HEK293 (cell line): Measurements from ENCODE around the gene DOK1.

Source experiments
- CTCF ChIA-PET: fragments of 350-600 bp; formaldehyde crosslinking; extraction: SDS; loops from one replicate; lab custom pipeline; 2021; ENCODE audit warnings: antibody characterized with exemption; lab: Yijun Ruan, JAX
- POLR2A ChIA-PET: fragments of 300-600 bp; formaldehyde crosslinking; extraction: SDS; loops from one replicate; lab custom pipeline; 2020; ENCODE audit warnings: antibody characterized with exemption, inconsistent platforms; lab: Yijun Ruan, JAX
- H3K27ac ChIP-seq: fragments of 200-500 bp; sonication (Bioruptor generic); 2 replicates; pipeline ENCODE4 v1.5.1; 2014; ENCODE audit warnings: low read depth, low read length, control low read depth, inconsistent platforms; ENCODE audit errors: extremely low read depth
- H3K36me3 ChIP-seq, 2 experiments: fragments of 200-500 bp in 1 of 2; sonication (Bioruptor generic) in 1 of 2; 1 replicate in 1 of 2; 2 replicates in 1 of 2; pipeline ENCODE4 v1.5.1; 2014 to 2017; ENCODE audit warnings: inconsistent platforms in 2 of 2, low read length in 2 of 2; ENCODE audit not compliant: control insufficient read depth in 2 of 2, insufficient read depth in 1 of 2
- H3K4me1 ChIP-seq: fragments of 200-500 bp; sonication (Bioruptor generic); 2 replicates; pipeline ENCODE4 v1.5.1; 2014; ENCODE audit warnings: mild to moderate bottlenecking, low read length, inconsistent platforms; ENCODE audit not compliant: control insufficient read depth, insufficient read depth
- H3K4me3 ChIP-seq: 2 replicates; pipeline ENCODE4 v1.5.1; 2011; ENCODE audit warnings: low read depth, mild to moderate bottlenecking, control low read depth, low read length, moderate library complexity
- H3K9me3 ChIP-seq: fragments of 200-500 bp; sonication (Bioruptor generic); 2 replicates; pipeline ENCODE4 v1.5.1; 2014; ENCODE audit warnings: low read depth, low read length, inconsistent platforms; ENCODE audit not compliant: control insufficient read depth, insufficient read depth
- KLF1 ChIP-seq: fragments of 450-650 bp; formaldehyde crosslinking; IDR thresholded peaks from 2 replicates; pipeline ENCODE4 v1.5.1; 2016; ENCODE audit warnings: missing biosample characterization, missing genetic modification characterization
- KLF8 ChIP-seq: fragments of 450-650 bp; formaldehyde crosslinking; IDR thresholded peaks from 2 replicates; pipeline ENCODE4 v1.5.1; 2016; ENCODE audit warnings: missing biosample characterization, missing genetic modification characterization
- REST ChIP-seq: fragments of 450-650 bp; formaldehyde crosslinking; IDR thresholded peaks from 2 replicates; pipeline ENCODE4 v1.5.1; 2016; ENCODE audit warnings: missing biosample characterization, missing genetic modification characterization
- SP7 ChIP-seq: fragments of 450-650 bp; formaldehyde crosslinking; IDR thresholded peaks from 2 replicates; pipeline ENCODE4 v1.5.1; 2016; ENCODE audit warnings: missing biosample characterization, missing genetic modification characterization
- ZBTB48 ChIP-seq: fragments of 450-650 bp; formaldehyde crosslinking; IDR thresholded peaks from 2 replicates; pipeline ENCODE4 v1.5.1; 2016; ENCODE audit warnings: missing biosample characterization, missing genetic modification characterization
- ZBTB8A ChIP-seq: fragments of 450-650 bp; formaldehyde crosslinking; IDR thresholded peaks from 2 replicates; pipeline ENCODE4 v1.5.1; 2016; ENCODE audit warnings: missing biosample characterization, missing genetic modification characterization
- ZNF133 ChIP-seq: fragments of 450-650 bp; formaldehyde crosslinking; IDR thresholded peaks from 2 replicates; pipeline ENCODE4 v1.5.1; 2016; ENCODE audit warnings: missing biosample characterization, missing genetic modification characterization
- ZNF398 ChIP-seq: fragments of 450-650 bp; formaldehyde crosslinking; IDR thresholded peaks from 2 replicates; pipeline ENCODE4 v1.5.1; 2017; ENCODE audit warnings: missing biosample characterization, missing genetic modification characterization
- ZNF670 ChIP-seq: fragments of 450-650 bp; formaldehyde crosslinking; IDR thresholded peaks from 2 replicates; pipeline ENCODE4 v1.5.1; 2016; ENCODE audit warnings: missing biosample characterization, missing genetic modification characterization, low read depth
- ZNF777 ChIP-seq: fragments of 450-650 bp; formaldehyde crosslinking; IDR thresholded peaks from 2 replicates; pipeline ENCODE4 v1.5.1; 2017; ENCODE audit warnings: missing biosample characterization, missing genetic modification characterization, borderline replicate concordance
- ZNF791 ChIP-seq: fragments of 450-650 bp; formaldehyde crosslinking; IDR thresholded peaks from 2 replicates; pipeline ENCODE4 v1.5.1; 2016; ENCODE audit warnings: missing biosample characterization, missing genetic modification characterization
- TF ChIP-seq, protein P1 (sequence below): fragments of 450-650 bp; formaldehyde crosslinking; IDR thresholded peaks from 2 replicates; pipeline ENCODE4 v1.5.1; 2016; ENCODE audit warnings: missing biosample characterization, missing genetic modification characterization, low read depth

The DOK1 gene

GRCh38 chr2:74603282-74604000, 48.9 kb downstream of the DOK1 start:
- Histone ChIP-seq H3K27ac (no peak overlapping the region), H3K4me3 (no peak overlapping the region), H3K9me3 (no peaks in the 10 kb centered on the region), H3K4me1 (0 out of 2 replicates have a peak, but pooled peaks cover 3% of the 10 kb centered on the region), H3K36me3 (no peaks in the 10 kb centered on the region)
- POLR2A ChIA-PET = interaction anchor here (0.6 kb wide), 1 partner anchor 9 kb away, joined by 3 read pairs; no protein-coding TSS in a partner anchor
- CTCF ChIA-PET = interaction anchor here (0.9 to 1.0 kb wide), 2 partner anchors 16 to 29 kb away, joined by 3 to 4 read pairs; no protein-coding TSS in a partner anchor
- TF ChIP-seq SP7 (tag by site-specific recombination) = peak; percentile 83
- TF ChIP-seq, protein P1, sequence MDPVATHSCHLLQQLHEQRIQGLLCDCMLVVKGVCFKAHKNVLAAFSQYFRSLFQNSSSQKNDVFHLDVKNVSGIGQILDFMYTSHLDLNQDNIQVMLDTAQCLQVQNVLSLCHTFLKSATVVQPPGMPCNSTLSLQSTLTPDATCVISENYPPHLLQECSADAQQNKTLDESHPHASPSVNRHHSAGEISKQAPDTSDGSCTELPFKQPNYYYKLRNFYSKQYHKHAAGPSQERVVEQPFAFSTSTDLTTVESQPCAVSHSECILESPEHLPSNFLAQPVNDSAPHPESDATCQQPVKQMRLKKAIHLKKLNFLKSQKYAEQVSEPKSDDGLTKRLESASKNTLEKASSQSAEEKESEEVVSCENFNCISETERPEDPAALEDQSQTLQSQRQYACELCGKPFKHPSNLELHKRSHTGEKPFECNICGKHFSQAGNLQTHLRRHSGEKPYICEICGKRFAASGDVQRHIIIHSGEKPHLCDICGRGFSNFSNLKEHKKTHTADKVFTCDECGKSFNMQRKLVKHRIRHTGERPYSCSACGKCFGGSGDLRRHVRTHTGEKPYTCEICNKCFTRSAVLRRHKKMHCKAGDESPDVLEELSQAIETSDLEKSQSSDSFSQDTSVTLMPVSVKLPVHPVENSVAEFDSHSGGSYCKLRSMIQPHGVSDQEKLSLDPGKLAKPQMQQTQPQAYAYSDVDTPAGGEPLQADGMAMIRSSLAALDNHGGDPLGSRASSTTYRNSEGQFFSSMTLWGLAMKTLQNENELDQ (tag by site-specific recombination) = no peak
- peak; percentile 32; the same call in 1 of the 2 replicates for TF ChIP-seq KLF1
- TF ChIP-seq ZNF398 (tag by site-specific recombination) = peak; percentile 23; the same call in 1 of the 2 replicates

- Histone ChIP-seq H3K4me1 (0 out of 2 replicates have a peak, but pooled peaks cover 3% of the 10 kb centered on the region), H3K4me3 (no peak overlapping the region), H3K27ac (no peak overlapping the region), H3K36me3 (no peaks in the 10 kb centered on the region), H3K9me3 (no peaks in the 10 kb centered on the region)
- TF ChIP-seq ZNF791 (tag by site-specific recombination) (no peak), ZNF777 (no peak), REST (tag by site-specific recombination) (no peak), ZNF670 (tag by site-specific recombination) (no peak), KLF8 (no peak), ZBTB8A (tag by site-specific recombination) (no peak), ZBTB48 (no peak), ZNF133 (tag by site-specific recombination) (no peak)
- CTCF ChIA-PET = no interaction called here
- POLR2A ChIA-PET = no interaction called here
These were observed 52.4 kb downstream of the DOK1 start for GRCh38 chr2:74606927-74607326.
